ENCODE measurements around the gene HOXB3. TPM values are rescaled to one million over a fixed set of nuclear protein-coding genes. Genes with fewer than 3 reads are reported as not detected.

Gene HOXB3
- total and polyA plus RNA-seq, 2 of the 4 experiments (the other 2 are of a cell fraction): 6.3 to 59.6 TPM

DNA sequence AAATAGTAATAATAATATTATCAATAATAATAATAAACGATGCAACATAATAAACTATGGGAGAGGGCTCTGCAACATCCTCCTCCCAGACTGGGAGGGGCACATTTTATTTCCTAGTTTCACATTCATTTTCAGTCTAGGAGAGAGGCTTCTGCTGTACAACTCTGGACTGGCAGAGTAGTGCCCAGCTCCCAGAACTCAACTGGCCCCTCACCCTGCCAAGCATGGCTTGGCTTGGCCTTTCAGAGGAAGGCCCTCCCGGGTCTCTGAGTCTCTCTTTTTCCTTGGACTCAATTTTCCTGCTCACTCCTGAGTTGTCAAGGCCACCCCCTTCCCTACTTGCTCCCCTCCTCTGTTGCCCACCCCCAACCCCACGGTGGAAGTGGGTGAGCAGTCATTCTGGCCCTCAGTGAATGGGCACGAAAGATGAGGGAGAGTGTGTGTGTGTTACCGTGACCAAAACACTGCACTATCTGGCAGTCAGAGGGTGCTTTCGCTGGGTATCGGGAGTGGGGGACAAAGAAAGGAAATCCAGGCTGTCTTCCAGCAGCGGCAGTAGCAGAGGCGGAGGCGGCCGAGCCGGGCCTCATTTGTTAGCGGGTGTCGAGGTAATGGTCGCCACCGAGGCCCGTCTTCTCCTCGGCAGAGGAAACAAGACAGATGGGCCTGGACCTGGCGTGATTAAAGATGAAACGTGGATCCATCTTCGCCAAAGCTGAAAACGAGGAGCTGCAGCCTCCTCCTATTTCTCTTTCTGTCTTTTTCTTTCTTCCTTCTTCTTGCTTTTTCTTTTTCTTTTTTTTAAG, 14.2 kb downstream of the HOXB3 start:
- H3K27ac ChIP-seq (ENCODE audit: insufficient read depth, low read length): peak overlapping the region; percentile 99
- no peaks in the 10 kb centered on the region for H3K79me1 ChIP-seq (ENCODE audit: low read depth in 1 of 2, low read length in 2 of 2)
- H3K27me3 ChIP-seq (ENCODE audit: control insufficient read depth, insufficient read depth, low read length): no peaks in the 10 kb centered on the region
- peak overlapping the region; percentile 100 for H3K14ac ChIP-seq (replicated peaks; ENCODE audit: low read depth, low read length)
- peaks cover 5% of the 10 kb centered on the region for H4K20me1 ChIP-seq (ENCODE audit: insufficient read depth, low read length)
- no peaks in the 10 kb centered on the region for H3K9me3 ChIP-seq (ENCODE audit: control insufficient read depth, insufficient read depth, low read length)
- peak overlapping the region; percentile 93 for H2BK120ac ChIP-seq (ENCODE audit: low read depth, low read length)
- H4K91ac ChIP-seq (ENCODE audit: insufficient read depth, low read depth, low read length): peak overlapping the region; percentile 98
- peak overlapping the region; percentile 78 for H2BK20ac ChIP-seq (ENCODE audit: low read depth, low read length)
- intact Hi-C loops (cut with micrococcal nuclease): loop anchor here (2.0 kb wide), 1 partner anchor 21 kb away; no protein-coding TSS in a partner anchor
- peak overlapping the region; percentile 98 for H2AK5ac ChIP-seq (ENCODE audit: low read depth, low read length)
- WGBS, 2 experiments (ENCODE audit: extremely low coverage in 2 of 2, insufficient read length in 1 of 2): 0% methylated on average over 1 of the region's 22 CpGs; no CpG with 5 or more reads in 1 of the 2 experiments
- peak overlapping the region; percentile 99 for H3K23ac ChIP-seq (ENCODE audit: low read depth, low read length)
- peak overlapping the region; percentile 99 for H2BK5ac ChIP-seq (ENCODE audit: low read depth, low read length, poor library complexity, severe bottlenecking)
- peak overlapping the region; percentile 71; the same call in 2 of the 3 replicates for H2BK15ac ChIP-seq (ENCODE audit: low read depth, low read length)
- H3K4me1 ChIP-seq (ENCODE audit: control insufficient read depth, insufficient read depth, low read length): peaks cover 20% of the 10 kb centered on the region
- no peaks in the 10 kb centered on the region for H3K9me1 ChIP-seq (ENCODE audit: insufficient read depth, low read length)
- H4K5ac ChIP-seq (ENCODE audit: low read depth, low read length): peak overlapping the region; percentile 97
- no TSS peak for BruUV-seq (replicated peaks)
- ChIA-PET POLR2A (ENCODE audit: unreplicated experiment) (interaction anchor here (1.0 to 1.1 kb wide), 2 partner anchors 12 to 29 kb away, joined by 4 to 5 read pairs; no protein-coding TSS in a partner anchor), CTCF (interaction anchor here (0.6 kb wide), 1 partner anchor 1456 kb away, joined by 3 read pairs; no protein-coding TSS in a partner anchor)
- peak overlapping the region; percentile 99 for H3K4ac ChIP-seq (ENCODE audit: low read depth, low read length)
- peak overlapping the region; percentile 91 for H3K56ac ChIP-seq (ENCODE audit: extremely low read depth, insufficient read depth, low read length)
- peak overlapping the region; percentile 65 for H2AK9ac ChIP-seq (replicated peaks; ENCODE audit: low read depth, low read length, poor library complexity)
- peak overlapping the region; percentile 96 for H3K9ac ChIP-seq (ENCODE audit: low read depth, low read length)
- in situ Hi-C loops (cut with MboI; ENCODE audit: low sequenced_read_pairs): no loop called here
- ATAC-seq (ENCODE audit: low read depth) (no peak), DNase-seq (peak; percentile 67)
- H4K8ac ChIP-seq (ENCODE audit: low read depth in 2 of 2, low read length in 2 of 2): peak overlapping the region; percentile 61 to 96
- peaks cover 48% of the 10 kb centered on the region for H3K36me3 ChIP-seq (ENCODE audit: control insufficient read depth, insufficient read depth, low read length)
- dilution Hi-C loops (cut with HindIII; ENCODE audit: low sequenced_read_pairs, unreplicated experiment): no loop called here
- H2AFZ ChIP-seq (replicated peaks; ENCODE audit: low read length, poor library complexity): peak overlapping the region; percentile 44
- peak overlapping the region; percentile 99 for H3K18ac ChIP-seq (ENCODE audit: low read depth, low read length)
- H3K4me3 ChIP-seq (ENCODE audit: insufficient read depth, low read depth, low read length): peak overlapping the region; percentile 40
- TF ChIP-seq, protein P1, sequence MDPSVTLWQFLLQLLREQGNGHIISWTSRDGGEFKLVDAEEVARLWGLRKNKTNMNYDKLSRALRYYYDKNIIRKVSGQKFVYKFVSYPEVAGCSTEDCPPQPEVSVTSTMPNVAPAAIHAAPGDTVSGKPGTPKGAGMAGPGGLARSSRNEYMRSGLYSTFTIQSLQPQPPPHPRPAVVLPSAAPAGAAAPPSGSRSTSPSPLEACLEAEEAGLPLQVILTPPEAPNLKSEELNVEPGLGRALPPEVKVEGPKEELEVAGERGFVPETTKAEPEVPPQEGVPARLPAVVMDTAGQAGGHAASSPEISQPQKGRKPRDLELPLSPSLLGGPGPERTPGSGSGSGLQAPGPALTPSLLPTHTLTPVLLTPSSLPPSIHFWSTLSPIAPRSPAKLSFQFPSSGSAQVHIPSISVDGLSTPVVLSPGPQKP (IDR thresholded peaks at IDR 0.05; ENCODE audit: borderline replicate concordance, low read depth, low read length): no peak
- peak; percentile 25; the same call in 1 of the 2 replicates for TF ChIP-seq MAZ (IDR thresholded peaks at IDR 0.05; ENCODE audit: borderline replicate concordance, low read depth, low read length)
- 0 out of 2 replicates have a peak, but pooled peaks have one; percentile 27 for TF ChIP-seq POLR2A (IDR thresholded peaks at IDR 0.05; ENCODE audit: low read depth, low read length)
- peak overlapping the region; percentile 96 for H3K4me2 ChIP-seq (ENCODE audit: low read depth, low read length)
